K562 (cell line): ENCODE results near the gene G6PD. TPM values are rescaled to one million over a fixed set of nuclear protein-coding genes. Genes with fewer than 3 reads are reported as not detected.

ENCODE experiments used
- ATAC-seq: fragments of 200-7000 bp; cut with Tn5 transposase; 3 replicates; pipeline ENCODE4 v1.9.1; 2020; ENCODE audit warnings: moderate library complexity
- BruUV-seq: library from RNA; stranded (reverse); fragments of 400-500 nt; replicated peaks from 2 replicates; lab custom pipeline; 2021; lab: Mats Ljungman, UMichigan
- CTCF ChIA-PET: fragments of 300-600 bp; formaldehyde crosslinking; extraction: SDS; loops from one replicate; lab custom pipeline; 2021; ENCODE audit warnings: low intra/inter-chr PET ratio; lab: Yijun Ruan, JAX
- POLR2A ChIA-PET: fragments of 300-600, 350-650 bp; sonication (Branson Sonifier 250); formaldehyde crosslinking; extraction: SDS; loops from one replicate; lab custom pipeline; 2021; ENCODE audit warnings: antibody characterized with exemption, inconsistent platforms; lab: Yijun Ruan, JAX
- DNase-seq, 4 experiments: peaks; one replicate each; pipeline versions ENCODE4 v3.0.0 to v3.0.0-alpha.2; 2011 to 2018; ENCODE audit warnings: low spot score in 3 of 4, mixed read lengths in 3 of 4; ENCODE audit errors: extremely low read depth in 1 of 4
- FAIRE-seq: peaks from 2 replicates; lab custom pipeline; 2011; peaks lifted over from hg19 to GRCh38; lab: Jason Lieb, UNC
- H2AFZ ChIP-seq: 2 replicates; pipeline ENCODE4 v1.6.0; 2011; ENCODE audit warnings: low read depth, low read length, control low read depth, inconsistent platforms
- H3K27ac ChIP-seq: fragments of 200-600 bp; 3 replicates; pipeline ENCODE4 v1.8.0; 2011; ENCODE audit warnings: low read depth, mild to moderate bottlenecking, control low read depth, inconsistent platforms, low read length, moderate library complexity, mixed read lengths; ENCODE audit errors: extremely low read depth
- H3K27me3 ChIP-seq, 2 experiments: fragments of 300-600 bp in 1 of 2; 2 replicates in 1 of 2; 3 replicates in 1 of 2; pipeline versions ENCODE4 v1.6.0 to v1.8.0; 2011; ENCODE audit warnings: inconsistent platforms in 2 of 2, low read length in 2 of 2, mild to moderate bottlenecking in 1 of 2, mixed read lengths in 1 of 2, moderate library complexity in 1 of 2; ENCODE audit not compliant: control insufficient read depth in 2 of 2, insufficient read depth in 2 of 2
- H3K36me3 ChIP-seq: fragments of 300-600 bp; 3 replicates; pipeline ENCODE4 v1.8.0; 2011; ENCODE audit warnings: mild to moderate bottlenecking, low read length, inconsistent platforms; ENCODE audit not compliant: control insufficient read depth, insufficient read depth
- H3K4me1 ChIP-seq, 2 experiments: fragments of 200-600 bp in 1 of 2; replicated peaks in 1 of 2; 2 replicates in 1 of 2; 3 replicates in 1 of 2; pipeline versions ENCODE4 v1.5.1 to v1.8.0; 2011; ENCODE audit warnings: inconsistent platforms in 2 of 2, low read length in 2 of 2, mild to moderate bottlenecking in 1 of 2, mixed read lengths in 1 of 2, moderate library complexity in 1 of 2; ENCODE audit not compliant: control insufficient read depth in 2 of 2, insufficient read depth in 2 of 2
- H3K4me2 ChIP-seq: 2 replicates; pipeline ENCODE4 v1.6.1; 2011; ENCODE audit warnings: low read length, control low read depth, inconsistent platforms, mixed read lengths; ENCODE audit not compliant: insufficient read depth
- H3K4me3 ChIP-seq: fragments of 200-600 bp; sonication (generic), shearing (Covaris generic); 2 replicates; pipeline ENCODE4 v1.5.1; 2016; ENCODE audit warnings: control low read depth, inconsistent platforms
- H3K79me2 ChIP-seq: fragments of 200-600 bp; 3 replicates; pipeline ENCODE4 v1.8.0; 2011; ENCODE audit warnings: low read length, inconsistent platforms; ENCODE audit not compliant: control insufficient read depth, insufficient read depth
- H3K9ac ChIP-seq, 2 experiments: 2 replicates each; pipeline versions ENCODE4 v1.6.0 to v1.6.1; 2011; ENCODE audit warnings: low read depth in 2 of 2, low read length in 2 of 2, control low read depth in 1 of 2, inconsistent platforms in 1 of 2, mild to moderate bottlenecking in 1 of 2, mixed read lengths in 1 of 2; ENCODE audit not compliant: insufficient read depth in 1 of 2
- H3K9me1 ChIP-seq: one replicate; pipeline ENCODE4 v1.6.0; 2011; ENCODE audit warnings: inconsistent platforms, mild to moderate bottlenecking, low read length, moderate library complexity; ENCODE audit not compliant: control insufficient read depth, insufficient read depth
- H3K9me3 ChIP-seq: replicated peaks from 2 replicates; pipeline ENCODE4 v1.5.1; 2011; ENCODE audit warnings: low read depth, low read length, inconsistent platforms; ENCODE audit not compliant: control insufficient read depth, insufficient read depth
- H4K20me1 ChIP-seq: replicated peaks from 2 replicates; pipeline ENCODE4 v1.6.1; 2011; ENCODE audit warnings: low read length, inconsistent platforms, mixed read lengths; ENCODE audit not compliant: control insufficient read depth, insufficient read depth
- ARID2 ChIP-seq: fragments of 450-650 bp; IDR thresholded peaks from 2 replicates; pipeline ENCODE4 v1.6.1; 2017; ENCODE audit warnings: antibody characterized with exemption, mild to moderate bottlenecking
- CBX8 ChIP-seq: fragments of 200-600 bp; sonication (generic); IDR thresholded peaks from 2 replicates; pipeline ENCODE4 v1.6.1; 2012; ENCODE audit warnings: borderline replicate concordance, mixed run types, low read depth, mild to moderate bottlenecking, moderate library complexity, mixed read lengths, low read length, control low read depth, inconsistent platforms; ENCODE audit not compliant: poor library complexity, severe bottlenecking; ENCODE audit errors: extremely low read depth
- CHAMP1 ChIP-seq: fragments of 450-650 bp; IDR thresholded peaks from 2 replicates; pipeline ENCODE4 v1.6.1; 2016; ENCODE audit warnings: mild to moderate bottlenecking
- DDX20 ChIP-seq: fragments of 450-650 bp; IDR thresholded peaks from 2 replicates; pipeline ENCODE4 v1.6.1; 2016; ENCODE audit warnings: missing genetic modification characterization, low read depth, mild to moderate bottlenecking, missing compliant biosample characterization, moderate library complexity
- E2F1 ChIP-seq: sonication (generic); formaldehyde crosslinking; IDR thresholded peaks from 2 replicates; pipeline ENCODE4 v1.8.1; 2023; ENCODE audit warnings: mild to moderate bottlenecking, missing genetic modification reagents, moderate library complexity
- KDM1A ChIP-seq, 2 experiments: fragments of 450-650 bp; IDR thresholded peaks; 2 replicates each; pipeline ENCODE4 v1.6.1; 2016; ENCODE audit warnings: mild to moderate bottlenecking in 2 of 2
- NR1H2 ChIP-seq: sonication (generic); formaldehyde crosslinking; IDR thresholded peaks from 2 replicates; pipeline ENCODE4 v1.4.0; 2020; ENCODE audit warnings: mild to moderate bottlenecking, missing genetic modification reagents
- NR3C1 ChIP-seq: sonication (generic); formaldehyde crosslinking; IDR thresholded peaks from 2 replicates; pipeline ENCODE4 v1.8.1; 2022; ENCODE audit warnings: missing genetic modification reagents
- SIN3A ChIP-seq, 2 experiments: fragments of 150-350 bp in 1 of 2; IDR thresholded peaks; 2 replicates each; pipeline ENCODE4 v1.6.1; 2011 to 2016; ENCODE audit warnings: borderline replicate concordance in 2 of 2, low read depth in 2 of 2, low read length in 2 of 2, mild to moderate bottlenecking in 2 of 2, moderate library complexity in 2 of 2; ENCODE audit not compliant: control insufficient read depth in 1 of 2
- THRAP3 ChIP-seq: fragments of 450-650 bp; IDR thresholded peaks from 2 replicates; pipeline ENCODE4 v1.6.1; 2016; ENCODE audit warnings: mild to moderate bottlenecking, inconsistent platforms, borderline replicate concordance
- U2AF2 ChIP-seq: fragments of 200-400 bp; formaldehyde crosslinking; optimal IDR thresholded peaks from 2 replicates; pipeline ENCODE3; 2017; ENCODE audit warnings: low read depth, mild to moderate bottlenecking, low read length
- ZFP91 ChIP-seq: sonication (generic); formaldehyde crosslinking; IDR thresholded peaks from 2 replicates; pipeline ENCODE4 v1.8.0; 2022; ENCODE audit warnings: mild to moderate bottlenecking, missing genetic modification reagents
- ZNF274 ChIP-seq: IDR thresholded peaks from 2 replicates; pipeline ENCODE4 v1.6.1; 2011; ENCODE audit warnings: low read depth, mild to moderate bottlenecking, low read length, moderate library complexity, borderline replicate concordance
- ZNF3 ChIP-seq: fragments of 250-450 bp; sonication (Bioruptor Pico); IDR thresholded peaks from 2 replicates; pipeline ENCODE4 v1.5.0; 2021; ENCODE audit warnings: mild to moderate bottlenecking, moderate library complexity
- ZNF668 ChIP-seq: fragments of 250-450 bp; sonication (Bioruptor Pico); IDR thresholded peaks from 2 replicates; pipeline ENCODE4 v1.8.0; 2022; ENCODE audit warnings: mild to moderate bottlenecking, inconsistent platforms
- WGBS: fragments of 100-300 bp; shearing (Covaris generic); methylation state at CpG from one replicate; pipeline ENCODE4 v1.1.6; 2016; ENCODE audit warnings: low coverage, mixed read lengths; ENCODE audit not compliant: insufficient coverage; ENCODE audit errors: missing lambda C conversion rate; 5-methylcytosine and 5-hydroxymethylcytosine counted together
- in situ Hi-C: fragments of 300-500 bp; cut with MboI; formaldehyde crosslinking; loops from 4 replicates; pipeline ENCODE4 v1.15.0; 2018; ENCODE audit warnings: inconsistent platforms, mixed read lengths
- intact Hi-C: fragments of 100-400 bp; cut with micrococcal nuclease; formaldehyde crosslinking; loops from 2 replicates; pipeline ENCODE4 v1.14.2; 2022
- polyA plus RNA-seq, 8 experiments: library from polyadenylated mRNA; depleted of rRNA in 4 of 8; stranded (reverse) in 5 of 8; unstranded in 3 of 8; fragments of >200 nt; fragmentation: Nextera tagmentation in 2 of 8; fragmentation: Illumina TruSeq in 1 of 8; extraction: Ambion mirVana in 2 of 8; extraction: Trizol in 1 of 8; gene quantifications; 2 replicates each; pipeline versions ENCODE4 v1.2.1 to v1.2.3, GENCODE V29; 2011 to 2014; ENCODE audit warnings: inconsistent platforms in 1 of 8, missing spikeins in 1 of 8
- total RNA-seq, 7 experiments: library from RNA; depleted of rRNA in 6 of 7; stranded (reverse); fragments of >200 nt in 6 of 7; fragmentation: Illumina TruSeq in 2 of 7; extraction: Trizol in 2 of 7; gene quantifications; 2 replicates each; pipeline versions ENCODE4 v1.2.1 to v1.2.3, GENCODE V29; 2011 to 2021; ENCODE audit warnings: low replicate concordance in 1 of 7

G6PD gene
- total and polyA plus RNA-seq, 9 of the 15 experiments (the other 6 are each of a cell fraction or from before 2014, with no cell fraction given), result 2.9 to 222 (median 66.4) TPM

- Histone ChIP-seq H3K4me3 (peak within 1 kb of the TSS; percentile 98), H3K27ac (peak within 1 kb of the TSS; percentile 98), H3K4me2 (peak within 1 kb of the TSS; percentile 100), H3K27me3 (no peaks in the 10 kb centered on the region), H3K9ac (peak within 1 kb of the TSS; percentile 95 to 99), H3K79me2 (peaks cover 81% of the 10 kb centered on the region), H3K9me1 (peaks cover 6% of the 10 kb centered on the region), H2AFZ (peak within 1 kb of the TSS; percentile 90), H3K9me3 (no peaks in the 10 kb centered on the region), H3K36me3 (peaks cover 49% of the 10 kb centered on the region), H4K20me1 (0 out of 2 replicates have a peak, but pooled peaks cover 17% of the 10 kb centered on the region), H3K4me1 (peaks cover 38 to 46% of the 10 kb centered on the region in 2 experiments)
- intact Hi-C loops (no loop called here), in situ Hi-C loops (loop anchor here (25.0 kb wide), 1 partner anchor 385 kb away; no protein-coding TSS in a partner anchor)
- ChIA-PET CTCF (no interaction called here), POLR2A (interaction anchor here (0.5 to 1.0 kb wide), 5 partner anchors 217 to 874 kb away, joined by 3 to 5 read pairs (median 3); partner anchors contain the start of gene SLC6A8)
- WGBS, result under 1% methylated on average over 24 of the region's 69 CpGs
- peak; percentile 90 for ATAC-seq
- peak; percentile 93 for FAIRE-seq
- peak; percentile 81 to 95 (median 88) for DNase-seq
- no TSS peak for BruUV-seq
- TF ChIP-seq SIN3A (IDR thresholded peaks at IDR 0.05; ENCODE audit: borderline replicate concordance in 2 of 2, control insufficient read depth in 1 of 2, low read depth in 2 of 2, low read length in 2 of 2), result peak; percentile 43 to 80; a peak in 3 of 4 replicates
- 0 out of 2 replicates have a peak, but pooled peaks have one; percentile 15 for TF ChIP-seq NR1H2 (CRISPR knock-in tag)
- no peak for TF ChIP-seq CHAMP1
- no peak for TF ChIP-seq CBX8
- TF ChIP-seq ZFP91 (CRISPR knock-in tag), result no peak
- no peak for TF ChIP-seq KDM1A (IDR thresholded peaks at IDR 0.05)
- TF ChIP-seq ARID2, result no peak
- no peak for TF ChIP-seq E2F1
- no peak for TF ChIP-seq THRAP3
- TF ChIP-seq ZNF3, result no peak
- no peak for TF ChIP-seq DDX20 (tag)
- TF ChIP-seq ZNF668, result no peak
- TF ChIP-seq NR3C1 (CRISPR knock-in tag), result no peak
- TF ChIP-seq ZNF274, result no peak
- TF ChIP-seq U2AF2, result no peak
Measured at GRCh38 chrX:154547245-154548027, 790 bp upstream of the G6PD start, which contains the start of gene IKBKG. Gene IKBKG (plus strand): TSS chrX:154547620. CDS start chrX:154552003, 4,383 bp downstream.
